A673 (cell line): ENCODE data around the gene MAPKAPK3. TPM values are rescaled to one million over a fixed set of nuclear protein-coding genes. Genes with fewer than 3 reads are reported as not detected.

Source experiments
- BruUV-seq: library from RNA; stranded (reverse); fragments of 400-500 nt; replicated peaks from 2 replicates; lab custom pipeline; 2021; lab: Mats Ljungman, UMichigan
- CTCF ChIA-PET: fragments of 300-600 bp; sonication (Branson Sonifier 250); formaldehyde crosslinking; loops from one replicate; lab custom pipeline; 2022; ENCODE audit warnings: antibody characterized with exemption; lab: Charles Lee
- POLR2A ChIA-PET: fragments of 300-600 bp; sonication (Branson Sonifier 250); formaldehyde crosslinking; loops from one replicate; lab custom pipeline; 2022; ENCODE audit warnings: antibody characterized with exemption; ENCODE audit not compliant: low non-redundant PET; lab: Charles Lee
- DNase-seq: peaks from one replicate; pipeline ENCODE4 v3.0.0-alpha.2; 2015; ENCODE audit warnings: low spot score
- H3K27ac ChIP-seq: fragments of 200-600 bp; sonication (generic); 2 replicates; pipeline ENCODE4 v1.5.1; 2016; ENCODE audit warnings: mixed run types, low read depth, mild to moderate bottlenecking, mixed read lengths, antibody characterized with exemption, low read length; ENCODE audit not compliant: poor library complexity, severe bottlenecking
- H3K27me3 ChIP-seq: fragments of 200-600 bp; sonication (generic); replicated peaks from 2 replicates; pipeline ENCODE4 v1.6.1; 2017; ENCODE audit warnings: mixed run types, low read depth, mild to moderate bottlenecking, mixed read lengths, antibody characterized with exemption, low read length; ENCODE audit not compliant: insufficient read depth, poor library complexity
- H3K36me3 ChIP-seq: fragments of 200-600 bp; sonication (generic); 2 replicates; pipeline ENCODE4 v1.6.1; 2016; ENCODE audit warnings: mixed run types, mild to moderate bottlenecking, mixed read lengths, antibody characterized with exemption, low read length; ENCODE audit not compliant: insufficient read depth, poor library complexity, severe bottlenecking
- H3K4me1 ChIP-seq: fragments of 200-600 bp; sonication (generic); 2 replicates; pipeline ENCODE4 v1.6.1; 2017; ENCODE audit warnings: mixed run types, mild to moderate bottlenecking, mixed read lengths, antibody characterized with exemption, low read length; ENCODE audit not compliant: insufficient read depth, poor library complexity, severe bottlenecking
- H3K4me3 ChIP-seq: fragments of 200-600 bp; sonication (generic); 2 replicates; pipeline ENCODE4 v1.5.1; 2016; ENCODE audit warnings: low read depth, mixed run types, mild to moderate bottlenecking, mixed read lengths, low read length; ENCODE audit not compliant: poor library complexity, severe bottlenecking
- H3K9me3 ChIP-seq: fragments of 200-600 bp; sonication (generic); 2 replicates; pipeline ENCODE4 v1.6.1; 2016; ENCODE audit warnings: mixed run types, low read depth, mild to moderate bottlenecking, mixed read lengths, antibody characterized with exemption, low read length; ENCODE audit not compliant: poor library complexity, severe bottlenecking
- CTCF ChIP-seq: fragments of 300-800, 200-600 bp; sonication (generic); conservative IDR thresholded peaks from 2 replicates; pipeline ENCODE4 v1.5.1; 2017; ENCODE audit warnings: low read depth, mild to moderate bottlenecking, antibody characterized with exemption, low read length, moderate library complexity, mixed read lengths
- EZH2 ChIP-seq: fragments of 200-600 bp; sonication (generic); IDR thresholded peaks from 2 replicates; pipeline ENCODE4 v1.6.1; 2017; ENCODE audit warnings: borderline replicate concordance, low read depth, mild to moderate bottlenecking, mixed read lengths, antibody characterized with exemption, low read length; ENCODE audit not compliant: poor library complexity, severe bottlenecking
- intact Hi-C: fragments of 100-400 bp; cut with micrococcal nuclease; formaldehyde crosslinking; loops from one replicate; pipeline ENCODE4 v1.10.0; 2022; ENCODE audit not compliant: unreplicated experiment
- total RNA-seq: library from RNA; stranded (reverse); gene quantifications from 2 replicates; pipeline ENCODE4 v1.2.3, GENCODE V29; 2021

MAPKAPK3 gene
- total RNA-seq, 1 experiment from 2014 or later: 15.8 TPM

- intact Hi-C loops: no loop called here
- no peak overlapping the region for H3K4me3 ChIP-seq
- ChIA-PET POLR2A (no interaction called here), CTCF (no interaction called here)
- H3K27ac ChIP-seq: no peak overlapping the region
- H3K9me3 ChIP-seq: no peaks in the 10 kb centered on the region
- BruUV-seq: no TSS peak
- TF ChIP-seq CTCF (no peak), EZH2 (no peak)
- H3K27me3 ChIP-seq: no peaks in the 10 kb centered on the region
- no peak for DNase-seq
- no peaks in the 10 kb centered on the region for H3K36me3 ChIP-seq
- H3K4me1 ChIP-seq: no peaks in the 10 kb centered on the region
These were observed 28.4 kb downstream of the MAPKAPK3 start for GRCh38 chr3:50645378-50645777.

GRCh38 chr3:50648313-50648712 is 31.4 kb downstream of the MAPKAPK3 start:
- intact Hi-C loops: no loop called here
- BruUV-seq: no TSS peak
- no peak for TF ChIP-seq CTCF
- no peak for TF ChIP-seq EZH2
- Histone ChIP-seq H3K4me3 (no peak overlapping the region), H3K27ac (no peak overlapping the region), H3K9me3 (no peaks in the 10 kb centered on the region), H3K27me3 (no peaks in the 10 kb centered on the region), H3K4me1 (no peaks in the 10 kb centered on the region), H3K36me3 (no peaks in the 10 kb centered on the region)
- POLR2A ChIA-PET: no interaction called here
- no peak for DNase-seq
- CTCF ChIA-PET: no interaction called here

- no peak overlapping the region for H3K27ac ChIP-seq
- no peak for DNase-seq
- H3K27me3 ChIP-seq: no peaks in the 10 kb centered on the region
- TF ChIP-seq CTCF (no peak), EZH2 (no peak)
- H3K36me3 ChIP-seq: no peaks in the 10 kb centered on the region
- no peaks in the 10 kb centered on the region for H3K9me3 ChIP-seq
- no peaks in the 10 kb centered on the region for H3K4me1 ChIP-seq
- no TSS peak for BruUV-seq
- POLR2A ChIA-PET: no interaction called here
- H3K4me3 ChIP-seq: no peak overlapping the region
- intact Hi-C loops: no loop called here
- CTCF ChIA-PET: no interaction called here
These were observed 32.0 kb downstream of the MAPKAPK3 start for GRCh38 chr3:50648944-50649343.
